NCI-H187 treated with DMSO at 0.1 percent for 48 hours (cell line): Measurements from ENCODE around the gene FABP1.

Source experiments
- DNase-seq: peaks from one replicate; lab custom pipeline; 2025; lab: John Stamatoyannopoulos, UW

The FABP1 gene

DNA sequence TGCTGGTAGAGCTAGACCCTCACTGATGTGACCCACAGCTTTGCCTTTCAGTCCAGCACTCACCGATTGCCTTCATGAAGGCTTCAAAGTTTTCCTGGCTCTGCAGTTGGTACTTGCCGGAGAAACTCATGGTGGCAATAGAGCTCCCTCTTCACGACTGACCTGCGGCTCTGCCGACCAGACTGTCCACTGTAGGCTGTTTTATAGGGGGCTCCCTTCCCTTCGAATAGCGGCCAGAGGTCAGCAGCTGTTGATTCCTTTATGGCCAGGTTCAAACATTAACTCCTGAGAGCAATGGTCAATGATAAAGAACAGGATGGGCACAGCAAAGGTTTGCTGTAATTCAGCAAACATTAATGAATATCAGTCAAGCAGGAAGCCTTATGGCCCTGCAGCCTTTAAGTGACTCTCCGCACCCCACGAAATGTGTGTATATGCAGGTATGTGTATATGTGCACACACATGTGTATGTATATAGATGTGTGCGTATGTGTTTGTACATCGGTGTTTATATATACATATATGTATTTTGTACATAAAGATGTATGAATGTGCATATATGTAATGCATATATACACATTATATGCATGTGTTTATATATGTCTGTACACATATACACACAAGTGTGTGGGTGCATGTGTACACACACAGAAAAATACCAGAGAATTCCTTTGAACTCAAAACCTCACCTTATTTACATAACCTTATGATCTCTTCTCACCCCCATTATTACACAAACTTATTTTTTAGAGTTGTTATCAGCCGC, at the start of gene FABP1:
TSS of gene FABP1 (minus strand) at position 175 of the 766 bp plus-strand sequence. CDS start at position 130, 45 bp downstream.
- DNase-seq = no peak

DNA sequence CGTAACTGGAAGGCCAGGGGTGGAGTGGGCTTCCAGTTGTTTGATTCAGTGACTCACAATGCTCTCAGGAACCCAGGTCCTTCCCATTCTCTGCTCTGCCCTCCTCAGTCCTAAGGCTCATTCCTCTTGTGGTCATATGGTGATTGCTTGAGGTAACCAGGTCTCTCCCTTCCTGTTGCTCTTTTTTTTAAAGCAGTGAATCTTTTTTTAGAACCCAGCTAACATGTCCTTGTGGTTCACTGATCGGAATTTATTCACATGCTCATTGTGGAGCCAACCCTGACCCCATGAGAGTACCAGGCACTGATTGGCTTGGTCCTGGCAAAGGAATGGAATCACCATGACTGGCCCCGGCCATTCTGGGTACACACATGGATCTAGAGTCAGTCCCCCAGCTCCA, 49.7 kb upstream of the FABP1 start:
- DNase-seq = no peak

DNA sequence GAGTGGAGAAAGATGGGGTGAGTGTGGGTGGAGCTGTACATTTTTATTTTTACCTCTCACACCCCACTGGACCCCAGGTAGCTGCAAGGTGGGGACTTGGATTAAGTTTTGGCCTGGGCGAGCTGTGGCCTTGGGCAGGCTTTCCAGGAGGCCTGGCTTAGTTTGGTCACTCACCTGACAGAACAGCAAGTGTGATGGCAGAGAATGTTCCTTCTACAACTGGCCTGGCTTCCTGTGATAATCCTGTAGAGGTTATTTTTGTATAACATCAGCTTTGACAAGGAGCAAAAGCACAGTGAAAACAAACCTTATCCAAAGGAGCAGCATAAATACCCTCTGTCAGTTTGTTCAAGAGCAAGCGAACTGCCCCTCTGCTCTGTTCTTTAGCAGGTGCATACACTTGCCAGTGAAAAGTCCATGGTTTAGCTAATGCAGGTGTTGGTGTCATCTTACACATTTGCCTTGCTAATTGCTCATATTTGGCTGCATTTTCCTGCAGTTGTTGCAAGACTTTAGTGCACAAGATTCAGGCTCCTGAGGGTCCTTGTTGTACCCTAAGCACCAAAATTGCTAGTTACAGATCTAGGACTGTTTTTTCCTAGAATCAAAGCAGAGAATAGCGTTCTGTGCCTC, 48.6 kb upstream of the FABP1 start:
- DNase-seq = no peak

DNA sequence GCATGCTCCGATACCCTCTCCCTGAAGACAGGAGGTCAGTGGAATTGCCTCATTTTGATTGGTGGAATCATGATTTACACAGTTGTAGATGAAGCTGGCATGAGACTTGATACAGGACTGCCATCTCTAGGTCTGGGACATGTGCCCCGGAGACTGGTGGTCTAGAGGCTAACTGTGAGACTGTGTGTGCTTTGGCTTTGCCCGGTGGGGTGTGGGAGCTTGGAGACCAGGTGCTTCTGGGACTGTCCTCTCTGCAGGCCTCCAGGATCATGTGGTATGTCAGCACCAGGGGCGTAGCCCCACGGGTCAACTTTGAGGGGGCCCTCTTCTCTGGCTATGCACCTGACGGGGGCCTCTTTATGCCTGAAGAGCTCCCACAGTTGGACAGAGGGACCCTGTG, 45.0 kb upstream of the FABP1 start:
- no peak for DNase-seq

DNA sequence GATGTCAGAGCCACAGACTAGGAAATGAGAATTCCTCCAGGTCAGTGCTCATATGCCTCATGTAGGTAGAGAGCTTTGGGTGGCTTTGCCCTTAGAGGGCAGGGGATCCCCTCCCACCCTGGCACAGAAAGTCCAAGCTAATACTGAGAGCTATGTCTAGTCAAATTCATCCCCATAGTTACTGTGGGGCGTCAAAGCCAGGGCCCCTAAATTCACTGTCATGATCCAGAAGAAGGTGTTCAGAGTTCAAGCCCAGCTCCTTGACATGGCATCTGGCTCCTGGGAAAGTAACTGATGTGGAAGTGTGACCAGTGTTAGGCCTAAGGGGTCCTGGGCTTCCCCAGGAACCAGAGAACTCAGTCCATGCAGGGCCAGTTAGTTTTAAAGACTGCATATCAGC, 44.1 kb upstream of the FABP1 start:
- DNase-seq = no peak

DNA sequence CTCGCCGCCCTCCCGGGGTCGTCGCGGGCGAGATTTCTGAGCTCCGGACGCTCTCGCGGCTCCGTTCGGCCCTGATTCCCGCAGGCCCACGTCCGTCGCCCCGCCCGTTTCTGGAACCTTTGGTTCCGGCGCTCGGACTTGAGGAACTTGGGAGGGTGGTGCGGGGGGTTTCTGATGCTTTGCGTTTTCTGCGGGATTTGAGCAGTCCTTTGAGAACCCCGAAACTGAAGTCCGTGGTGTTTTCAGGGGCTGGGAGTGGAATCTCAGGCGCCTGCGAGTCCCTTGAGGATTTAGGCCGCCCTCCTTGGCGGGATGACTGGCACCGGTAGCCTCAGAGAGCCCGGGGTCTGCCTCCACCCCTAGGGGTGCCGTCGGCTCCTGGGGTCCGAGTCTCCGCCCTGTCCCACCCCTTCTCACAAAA, 42.6 kb upstream of the FABP1 start:
- DNase-seq = no peak

DNA sequence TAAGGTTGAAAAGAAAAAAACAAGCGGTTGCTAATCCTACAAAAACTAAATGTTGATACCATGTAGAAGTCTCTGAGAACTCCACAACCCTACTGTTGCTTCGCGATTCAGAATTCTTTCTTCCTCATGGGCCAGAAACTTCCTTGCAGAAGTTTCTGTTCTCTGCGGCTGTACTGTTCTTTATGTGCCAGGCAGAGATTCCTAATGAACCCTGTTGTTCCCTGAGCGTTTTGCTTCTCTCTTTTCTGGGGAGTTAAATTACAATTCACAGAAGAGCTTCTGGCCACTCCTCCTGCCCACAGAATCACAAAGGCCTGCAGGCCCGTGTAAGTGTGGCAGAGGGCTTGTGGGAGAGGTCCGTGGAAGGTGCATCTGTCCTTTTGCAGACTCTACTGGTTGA, 40.5 kb upstream of the FABP1 start:
- DNase-seq = no peak

DNA sequence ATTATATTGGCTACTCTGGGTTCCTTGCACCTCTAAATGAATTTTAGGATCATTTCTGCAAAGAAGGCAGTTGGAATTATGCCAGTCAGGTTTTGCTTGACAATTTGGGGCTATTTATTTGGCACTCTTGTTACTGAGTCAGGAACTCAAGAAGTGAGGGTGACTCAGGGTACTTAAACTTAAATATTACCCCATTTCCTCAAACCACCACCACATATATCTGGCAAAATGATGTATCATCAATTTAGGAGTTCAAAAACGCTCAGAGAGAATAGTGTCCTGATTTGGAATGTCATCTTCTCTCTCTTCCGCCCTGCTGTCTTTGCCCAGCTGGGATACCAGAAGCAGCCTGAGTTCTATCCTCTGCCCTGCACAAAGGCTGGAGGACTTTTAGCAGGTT, 39.9 kb upstream of the FABP1 start:
- no peak for DNase-seq

DNA sequence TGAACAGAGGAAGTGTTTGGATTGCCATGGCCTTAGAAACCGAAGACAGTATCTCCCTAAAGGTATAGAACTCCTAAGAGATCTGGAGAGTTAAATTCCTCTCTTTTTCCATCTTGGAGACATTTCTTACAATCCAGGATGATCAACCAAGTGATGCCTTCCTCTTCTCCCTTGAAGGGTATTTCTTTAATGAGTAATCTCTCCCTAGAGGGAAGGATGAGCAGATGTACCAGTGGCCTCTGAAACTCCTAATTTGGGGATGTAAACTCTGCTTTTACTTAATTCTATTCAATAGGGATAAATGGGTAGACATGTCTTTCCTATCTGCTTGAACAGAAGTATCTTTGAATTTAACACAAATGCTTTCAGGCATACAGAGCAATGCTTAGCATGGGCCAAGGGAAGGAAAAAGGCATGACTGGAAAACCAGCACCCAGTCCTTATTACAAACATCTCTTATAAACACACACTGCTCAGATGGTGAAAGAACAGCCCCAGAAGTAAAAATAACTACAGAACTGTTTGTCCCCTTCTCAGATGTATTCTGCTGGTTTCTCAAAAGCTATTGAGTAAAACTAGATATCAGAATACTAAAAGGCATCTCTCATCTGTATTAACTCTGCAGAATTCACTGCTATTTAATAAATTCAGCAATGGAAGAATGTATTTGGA, 37.6 kb upstream of the FABP1 start:
- DNase-seq = no peak

DNA sequence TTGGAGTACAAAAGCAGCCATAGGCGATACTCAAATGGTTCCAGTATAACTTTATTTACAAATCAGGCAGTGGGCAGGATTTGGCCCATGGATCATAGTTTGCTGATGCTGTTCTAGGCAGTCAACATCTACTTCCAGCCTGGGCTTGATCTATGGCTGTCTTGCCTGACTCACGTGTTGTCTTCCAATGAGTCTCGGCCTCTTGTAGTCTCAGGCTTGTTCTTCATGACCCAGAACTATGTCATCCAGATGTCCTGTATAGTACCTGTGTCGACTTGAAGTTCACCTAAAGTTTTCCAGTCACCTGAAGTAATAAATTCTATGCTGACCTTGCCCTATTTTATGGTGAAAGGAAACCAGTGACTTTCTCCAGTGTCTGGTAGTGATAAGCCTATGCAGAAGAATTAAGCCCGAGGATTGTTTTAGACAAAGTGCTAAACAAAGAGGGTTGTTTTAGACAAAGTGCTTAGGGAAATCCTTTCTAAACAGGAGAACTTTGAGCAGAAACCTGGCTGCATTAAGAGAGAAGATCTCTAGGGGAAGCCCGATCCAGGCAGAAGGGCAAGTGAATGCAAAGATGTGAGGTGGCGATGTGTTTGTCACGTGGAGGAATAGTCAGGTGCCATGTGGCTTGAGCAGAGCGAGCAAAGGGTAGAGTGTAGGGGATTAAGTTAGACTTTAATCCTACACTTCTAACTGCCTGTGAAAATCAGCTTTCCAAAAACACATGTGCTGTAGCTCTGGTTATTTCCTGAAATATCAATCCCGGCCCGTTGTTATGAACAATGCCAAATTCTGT, 33.8 kb upstream of the FABP1 start:
- DNase-seq = no peak

DNA sequence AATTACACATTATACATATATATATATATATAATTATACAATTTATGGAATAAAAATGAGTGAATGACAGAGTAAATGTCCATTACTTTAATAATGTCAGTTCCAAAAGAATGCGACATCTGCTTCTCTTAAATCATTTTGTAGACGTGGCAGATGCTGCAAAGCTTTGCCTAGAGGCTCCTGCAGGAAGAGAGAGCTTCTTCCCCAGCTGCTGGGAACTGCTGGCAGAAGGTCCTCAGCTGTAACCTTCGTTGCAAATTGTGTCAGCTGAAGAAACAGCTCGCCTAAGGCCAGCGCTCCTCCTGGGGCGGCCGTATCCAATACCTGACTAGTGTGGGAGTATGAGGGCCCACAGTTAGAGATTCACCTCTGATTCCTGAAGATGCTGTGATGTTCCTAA, 32.7 kb upstream of the FABP1 start:
- no peak for DNase-seq

DNA sequence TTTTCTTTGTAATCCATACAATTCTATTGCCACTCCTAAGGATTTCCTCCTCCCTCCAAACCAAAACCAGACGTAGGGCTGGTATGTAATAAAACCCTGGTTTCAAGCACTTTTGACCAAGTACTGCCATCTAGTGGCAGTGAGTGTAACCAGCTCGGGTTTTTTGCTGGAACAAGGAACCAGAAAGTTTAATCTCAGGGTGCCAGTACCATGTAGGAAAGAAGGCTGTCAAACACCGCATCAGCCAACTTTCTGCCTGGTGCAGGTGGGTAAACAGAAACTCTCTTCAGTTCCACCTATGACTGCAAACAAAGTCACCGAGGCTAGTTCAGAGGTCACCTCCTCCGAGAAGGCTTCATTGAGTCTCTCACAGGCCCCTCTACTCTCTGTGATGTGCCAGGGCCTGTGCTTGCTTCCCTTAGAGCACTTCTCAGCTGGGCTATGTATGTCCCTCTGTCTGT, 32.1 kb upstream of the FABP1 start:
- no peak for DNase-seq

DNA sequence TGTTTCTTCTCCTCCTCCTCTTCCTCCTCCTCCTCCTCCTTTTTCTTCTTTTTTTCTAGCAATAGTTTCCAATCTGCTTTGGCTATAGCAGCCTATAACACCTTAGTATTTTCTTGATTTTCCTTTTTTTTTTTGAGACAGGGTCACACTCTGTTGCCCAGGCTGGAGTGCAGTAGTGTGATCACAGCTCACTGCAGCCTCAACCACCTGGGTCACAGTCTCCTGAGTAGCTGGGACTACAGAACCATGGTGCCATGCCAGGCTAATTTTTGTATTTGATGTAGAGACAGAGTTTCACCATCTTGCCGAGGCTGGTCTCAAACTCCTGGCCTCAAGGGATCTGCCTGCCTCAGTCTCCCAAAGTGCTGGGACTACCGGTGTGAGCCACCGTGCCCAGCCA, 31.6 kb upstream of the FABP1 start:
- no peak for DNase-seq

DNA sequence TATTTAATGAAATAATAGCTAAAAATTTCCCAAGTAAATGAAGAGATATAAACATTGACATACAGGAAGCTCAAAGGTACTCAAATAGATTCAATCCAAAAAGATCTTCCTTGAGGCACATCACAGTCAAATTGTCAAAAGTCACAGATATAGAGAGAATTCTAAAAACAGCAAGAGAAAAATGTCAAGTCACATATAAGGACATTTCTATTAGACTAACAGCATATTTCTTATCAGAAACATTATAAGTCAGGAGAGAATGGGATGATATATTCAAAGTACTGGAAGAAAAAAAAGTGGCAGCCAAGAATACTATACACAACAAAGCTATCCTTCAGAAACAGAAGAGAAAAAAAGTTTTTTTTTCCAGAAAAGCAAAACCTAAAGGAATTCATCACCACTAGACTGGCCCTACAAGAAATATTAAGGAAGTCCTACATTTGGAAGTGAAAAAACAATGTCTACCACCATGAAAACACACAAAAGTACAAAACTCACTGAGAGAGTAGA, 21.1 kb upstream of the FABP1 start:
- no peak for DNase-seq

DNA sequence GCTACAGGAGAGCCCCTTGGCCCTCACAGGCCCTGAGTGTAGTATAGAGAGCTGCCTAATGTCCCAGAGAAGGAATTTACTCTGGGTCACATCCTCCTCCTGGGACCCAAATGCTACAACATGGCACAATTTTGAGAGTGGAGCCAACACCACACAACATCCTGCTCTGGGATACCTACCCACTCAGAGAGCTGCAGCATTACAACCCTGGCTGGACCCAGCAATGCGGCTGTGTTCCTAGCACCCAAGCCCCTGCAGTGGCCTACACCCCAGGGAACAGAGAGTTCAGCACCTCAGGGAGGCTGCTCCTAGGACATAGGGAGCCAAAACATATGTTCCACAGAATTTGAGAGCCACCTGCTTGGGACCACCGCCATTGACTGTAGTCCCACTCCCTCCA, 19.3 kb upstream of the FABP1 start:
- no peak for DNase-seq

DNA sequence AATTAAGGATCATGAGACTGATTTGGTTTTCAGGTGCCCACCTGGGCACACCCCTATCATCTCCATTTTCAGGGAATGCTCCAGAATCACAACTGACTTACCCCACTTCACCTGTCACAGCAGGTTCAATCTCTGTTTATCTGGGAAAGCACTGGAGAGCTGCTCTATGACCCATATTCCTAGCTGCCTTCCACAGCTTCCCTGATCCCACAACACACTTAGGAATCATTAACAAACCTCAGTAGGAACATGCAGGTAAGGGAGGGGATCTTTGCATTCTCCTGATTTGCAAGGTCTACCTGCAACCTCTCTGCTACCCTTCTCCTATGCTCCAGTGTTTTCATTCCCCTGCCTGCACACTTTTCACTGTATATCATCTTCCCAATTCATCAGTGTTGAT, 18.7 kb upstream of the FABP1 start:
- DNase-seq = no peak

DNA sequence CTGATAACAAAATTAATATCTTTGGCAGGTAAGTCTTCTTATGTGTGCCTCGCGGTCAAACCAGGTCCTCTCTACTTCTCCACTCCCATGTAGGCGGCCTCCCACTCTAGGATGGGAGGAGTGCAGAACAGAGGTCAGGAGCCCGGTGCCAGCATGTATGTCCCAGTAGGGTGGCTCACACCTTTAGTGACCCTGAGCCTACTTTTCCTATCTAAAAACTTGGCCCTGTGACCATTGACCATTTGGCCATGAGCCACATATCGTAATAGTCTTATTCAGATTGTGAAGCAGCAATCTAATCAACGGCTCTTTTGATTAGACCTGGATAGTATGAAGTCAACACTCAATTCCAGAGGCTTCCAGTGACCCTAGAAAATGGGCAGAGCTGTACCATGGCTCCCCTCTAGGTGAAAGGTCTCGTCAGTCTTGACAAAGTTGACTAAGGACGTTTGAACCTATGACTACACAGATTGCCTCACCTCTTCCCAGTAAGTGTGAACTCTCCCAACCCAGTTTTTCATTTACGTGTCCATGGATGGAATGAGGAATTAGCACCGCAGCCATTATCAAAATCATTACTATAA, 17.1 kb upstream of the FABP1 start:
- DNase-seq = no peak

DNA sequence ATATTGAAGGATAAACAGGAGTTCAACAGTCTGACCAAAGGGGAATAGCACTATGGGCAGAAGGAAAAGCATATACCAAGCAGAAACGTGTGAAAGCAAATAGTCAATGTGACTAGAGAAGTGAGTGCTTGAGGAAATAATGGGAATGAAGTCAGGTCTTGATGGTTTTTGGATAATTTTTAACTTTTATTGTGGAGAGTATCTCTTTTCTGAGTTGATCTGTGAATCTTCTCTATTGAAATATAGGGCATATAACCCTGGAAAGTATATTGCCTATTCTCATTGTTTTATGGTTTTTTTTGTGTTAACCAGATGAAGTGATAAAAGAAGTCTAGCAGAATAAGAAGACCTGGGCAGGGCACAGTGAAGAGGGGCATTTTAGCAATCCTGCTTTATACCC, 16.4 kb upstream of the FABP1 start:
- no peak for DNase-seq

DNA sequence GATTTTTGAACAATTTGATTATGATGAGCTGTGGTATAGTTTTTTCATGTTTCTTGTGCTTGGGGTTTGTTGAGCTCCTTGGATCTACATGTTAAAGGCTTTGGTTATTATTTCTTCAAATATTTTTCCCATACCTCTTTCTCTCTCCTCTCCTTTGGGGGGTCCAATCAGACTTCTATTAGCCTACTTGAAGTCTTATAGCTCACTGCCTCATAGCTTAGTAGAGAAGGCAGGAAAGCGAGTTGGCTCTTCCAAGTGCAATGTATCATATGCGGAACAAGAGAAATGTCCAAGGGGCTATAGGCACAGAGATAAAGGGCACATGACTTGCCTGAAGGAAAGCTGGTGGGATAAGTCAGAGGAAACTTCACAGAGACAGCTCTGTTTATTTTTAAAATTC, 14.1 kb upstream of the FABP1 start:
- no peak for DNase-seq

DNA sequence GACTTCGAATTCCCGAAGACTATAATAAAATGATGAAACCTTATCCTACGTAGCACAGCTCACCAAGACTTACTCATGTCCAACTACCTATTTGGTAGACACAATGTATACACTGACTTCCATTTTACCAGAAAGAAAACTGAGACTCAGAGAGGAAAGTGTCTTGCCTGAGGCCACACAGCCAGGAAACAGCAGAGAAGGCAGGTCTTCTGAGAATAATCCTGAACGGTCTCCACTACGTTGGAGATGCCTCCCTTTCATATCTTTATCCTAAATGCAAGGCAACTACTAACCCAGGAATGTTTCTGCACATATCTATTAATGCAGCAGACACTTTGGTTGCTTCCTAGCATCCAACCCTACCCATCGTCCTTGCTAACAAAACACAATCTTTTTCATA, 11.9 kb upstream of the FABP1 start:
- no peak for DNase-seq

DNA sequence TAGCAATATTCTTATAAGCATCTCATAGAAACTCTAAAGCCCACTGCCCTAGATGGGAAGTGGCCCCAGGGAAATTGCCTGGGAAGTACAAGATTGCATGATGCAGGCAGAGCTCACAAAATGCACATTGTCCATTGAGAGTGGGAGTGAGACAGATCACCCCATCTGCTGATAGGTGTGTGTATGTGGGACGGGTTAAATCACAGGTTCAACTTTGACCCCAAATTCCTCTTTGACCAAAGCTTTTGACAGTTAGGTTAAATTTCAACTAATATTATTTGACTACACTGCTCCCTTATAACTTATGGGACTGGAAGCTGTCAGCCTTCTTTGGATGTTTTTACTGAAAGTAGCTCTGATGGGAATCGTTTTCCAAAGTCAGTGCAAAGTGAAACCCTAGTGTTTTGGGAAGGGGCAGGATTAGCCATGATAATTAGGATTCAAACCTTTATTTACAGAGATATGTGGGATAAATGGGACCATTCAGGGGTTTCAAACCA, 11.4 kb upstream of the FABP1 start:
- DNase-seq = no peak

DNA sequence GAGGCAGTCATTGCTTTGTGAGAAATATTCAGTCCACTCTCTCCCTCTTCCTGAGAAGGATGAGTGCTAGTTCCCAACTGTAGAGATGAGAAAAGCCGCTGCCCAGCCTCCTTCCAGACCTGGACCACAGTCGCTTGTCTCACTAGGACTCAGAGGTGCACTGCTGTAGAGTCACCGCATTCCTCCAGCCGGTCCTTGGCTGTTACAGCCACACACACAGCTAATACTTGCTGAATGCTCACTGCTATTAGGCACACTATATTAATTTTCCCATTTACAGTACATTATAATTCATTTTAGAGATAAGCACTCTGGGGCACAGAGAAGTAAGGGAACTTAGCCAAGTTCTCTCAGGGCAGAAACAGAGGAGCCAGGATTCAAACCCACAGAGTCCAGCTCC, 10.0 kb upstream of the FABP1 start:
- DNase-seq = no peak
